ENCODE results near the gene C5orf47.

C5orf47 gene

GRCh38 chr5:173946323-173946722, 42.6 kb upstream of the C5orf47 start:
- no peak for DNase-seq (ENCODE audit: low read depth)
- TF ChIP-seq CTCF (IDR thresholded peaks at IDR 0.05; ENCODE audit: low read depth, low read length, missing control alignments) = no peak
- in situ Hi-C loops (cut with HindIII; ENCODE audit: low sequenced_read_pairs) = no loop called here

GRCh38 chr5:173950829-173951228, 38.1 kb upstream of the C5orf47 start:
- no peak for DNase-seq (ENCODE audit: low read depth)
- no peak overlapping the region for H3K4me3 ChIP-seq (ENCODE audit: low read depth, low read length)
- TF ChIP-seq CTCF (IDR thresholded peaks at IDR 0.05; ENCODE audit: low read depth, low read length, missing control alignments) = no peak
- in situ Hi-C loops (cut with HindIII; ENCODE audit: low sequenced_read_pairs) = no loop called here

More at GRCh38 chr5:173946323-173946722, 42.6 kb upstream of the C5orf47 start:
- H3K4me3 ChIP-seq (ENCODE audit: low read depth, low read length) = no peak overlapping the region

- no peak for DNase-seq (ENCODE audit: low read depth)
- in situ Hi-C loops (cut with HindIII; ENCODE audit: low sequenced_read_pairs) = no loop called here
- no peak overlapping the region for H3K4me3 ChIP-seq (ENCODE audit: low read depth, low read length)
- TF ChIP-seq CTCF (IDR thresholded peaks at IDR 0.05; ENCODE audit: low read depth, low read length, missing control alignments) = no peak
Observed at GRCh38 chr5:173953528-173954090, 35.4 kb upstream of the C5orf47 start.

GRCh38 chr5:173954671-173955521, 34.1 kb upstream of the C5orf47 start:
- DNase-seq (ENCODE audit: low read depth) = no peak
- in situ Hi-C loops (cut with HindIII; ENCODE audit: low sequenced_read_pairs) = no loop called here
- no peak overlapping the region for H3K4me3 ChIP-seq (ENCODE audit: low read depth, low read length)
- no peak for TF ChIP-seq CTCF (IDR thresholded peaks at IDR 0.05; ENCODE audit: low read depth, low read length, missing control alignments)

- DNase-seq (ENCODE audit: low read depth) = no peak
- in situ Hi-C loops (cut with HindIII; ENCODE audit: low sequenced_read_pairs) = no loop called here
- no peak overlapping the region for H3K4me3 ChIP-seq (ENCODE audit: low read depth, low read length)
- TF ChIP-seq CTCF (IDR thresholded peaks at IDR 0.05; ENCODE audit: low read depth, low read length, missing control alignments) = no peak
Observed at GRCh38 chr5:173960986-173961385, 28.0 kb upstream of the C5orf47 start.

GRCh38 chr5:173961418-173961817, 27.6 kb upstream of the C5orf47 start:
- no peak for DNase-seq (ENCODE audit: low read depth)
- in situ Hi-C loops (cut with HindIII; ENCODE audit: low sequenced_read_pairs) = no loop called here
- no peak for TF ChIP-seq CTCF (IDR thresholded peaks at IDR 0.05; ENCODE audit: low read depth, low read length, missing control alignments)
- no peak overlapping the region for H3K4me3 ChIP-seq (ENCODE audit: low read depth, low read length)

All from astrocyte of the cerebellum (primary cell).